ENCODE results near the gene SLC12A4. TPM values are rescaled to one million over a fixed set of nuclear protein-coding genes. Genes with fewer than 3 reads are reported as not detected.

SLC12A4 gene
- total and polyA plus RNA-seq, 8 donors = 5.7 to 136 (median 20.1) TPM

DNA sequence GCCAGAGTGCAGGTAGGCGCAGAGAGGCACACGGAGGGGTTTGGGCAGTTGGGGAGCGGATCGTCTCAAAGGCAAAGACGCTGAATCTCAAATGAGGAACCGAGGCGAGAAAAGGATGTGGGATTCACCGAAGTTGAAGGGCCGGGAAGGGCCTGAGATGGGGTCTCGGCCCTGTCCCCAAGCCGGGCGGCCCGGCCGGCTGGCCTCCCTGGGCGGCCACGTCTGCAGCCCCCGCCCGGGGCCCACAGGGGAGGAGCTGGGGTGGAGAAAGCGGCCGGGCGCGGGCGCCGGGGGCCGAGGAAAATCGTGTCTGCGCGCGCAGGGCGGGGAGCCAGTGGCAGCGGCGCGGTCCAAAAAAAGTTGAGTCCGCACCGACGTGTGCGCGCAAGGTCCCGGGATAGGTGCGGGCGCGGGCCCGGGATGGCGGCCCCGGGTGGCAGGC is 458 bp downstream of the SLC12A4 start:
- intact Hi-C loops (cut with DNase I; ENCODE audit: low total_unique reads) = no loop called here
- H3K36me3 ChIP-seq = peaks cover 2 to 6% (median 4%) of the 10 kb centered on the region in 4 donors
- WGBS, 5 donors = 0 to 3% (median 1%) methylated on average over 22 to 45 of the region's 45 CpGs
- H3K27ac ChIP-seq = peak overlapping the region; percentile 90 to 98 (median 95)
- H3K4me3 ChIP-seq = peak overlapping the region; percentile 74 to 98 (median 86)
- DNase-seq = peak; percentile 43 to 83
- H3K4me1 ChIP-seq = peaks cover 42 to 58% (median 51%) of the 10 kb centered on the region in 4 donors
- no peak for TF ChIP-seq EP300 (IDR thresholded peaks at IDR 0.05)
- no peak for TF ChIP-seq POLR2A (IDR thresholded peaks at IDR 0.05)
- TF ChIP-seq, protein P1, sequence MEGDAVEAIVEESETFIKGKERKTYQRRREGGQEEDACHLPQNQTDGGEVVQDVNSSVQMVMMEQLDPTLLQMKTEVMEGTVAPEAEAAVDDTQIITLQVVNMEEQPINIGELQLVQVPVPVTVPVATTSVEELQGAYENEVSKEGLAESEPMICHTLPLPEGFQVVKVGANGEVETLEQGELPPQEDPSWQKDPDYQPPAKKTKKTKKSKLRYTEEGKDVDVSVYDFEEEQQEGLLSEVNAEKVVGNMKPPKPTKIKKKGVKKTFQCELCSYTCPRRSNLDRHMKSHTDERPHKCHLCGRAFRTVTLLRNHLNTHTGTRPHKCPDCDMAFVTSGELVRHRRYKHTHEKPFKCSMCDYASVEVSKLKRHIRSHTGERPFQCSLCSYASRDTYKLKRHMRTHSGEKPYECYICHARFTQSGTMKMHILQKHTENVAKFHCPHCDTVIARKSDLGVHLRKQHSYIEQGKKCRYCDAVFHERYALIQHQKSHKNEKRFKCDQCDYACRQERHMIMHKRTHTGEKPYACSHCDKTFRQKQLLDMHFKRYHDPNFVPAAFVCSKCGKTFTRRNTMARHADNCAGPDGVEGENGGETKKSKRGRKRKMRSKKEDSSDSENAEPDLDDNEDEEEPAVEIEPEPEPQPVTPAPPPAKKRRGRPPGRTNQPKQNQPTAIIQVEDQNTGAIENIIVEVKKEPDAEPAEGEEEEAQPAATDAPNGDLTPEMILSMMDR (IDR thresholded peaks at IDR 0.05) = no peak
- TF ChIP-seq POLR2AphosphoS5 (IDR thresholded peaks at IDR 0.05) = no peak
- H3K27me3 ChIP-seq = no peaks in the 10 kb centered on the region
- H3K9me3 ChIP-seq = no peaks in the 10 kb centered on the region

DNA sequence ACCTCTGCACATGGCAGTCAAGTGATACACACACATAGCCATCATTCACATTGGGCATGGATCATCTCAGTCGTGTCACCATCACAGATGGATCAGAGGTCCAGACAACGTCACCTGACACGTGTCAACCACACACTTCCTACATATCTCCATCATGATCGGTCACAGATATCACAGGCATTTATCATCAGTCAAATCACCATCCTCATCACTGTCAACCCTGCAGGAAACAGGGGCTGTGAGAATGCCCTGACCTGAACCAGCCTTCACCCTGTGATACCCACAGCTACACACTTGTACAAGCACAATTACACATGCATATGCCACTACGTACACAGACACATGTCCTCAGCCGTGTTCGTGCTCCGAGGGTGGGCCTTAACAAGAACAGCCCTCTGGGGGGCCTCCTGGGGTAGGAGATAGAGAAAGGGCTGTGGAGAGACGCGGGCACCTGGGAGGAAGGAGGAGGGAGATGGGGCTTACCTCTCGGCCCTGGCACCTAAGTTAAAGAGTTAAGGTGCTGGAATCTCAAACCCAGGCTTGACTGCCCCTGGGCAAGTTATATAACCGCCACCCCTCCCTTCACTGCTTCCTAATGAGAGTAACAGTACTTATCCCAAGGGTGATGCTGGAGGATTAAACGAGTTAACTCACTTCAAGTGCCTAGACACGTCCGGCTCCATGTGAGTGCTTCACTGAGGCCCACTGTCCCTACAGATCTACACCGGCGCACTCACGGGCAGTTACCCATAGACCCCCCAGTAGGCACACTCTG is 1.1 kb downstream of the SLC12A4 start:
- TF ChIP-seq, protein P1 (IDR thresholded peaks at IDR 0.05) = no peak
- TF ChIP-seq EP300 (IDR thresholded peaks at IDR 0.05) (no peak), POLR2AphosphoS5 (IDR thresholded peaks at IDR 0.05) (no peak), POLR2A (IDR thresholded peaks at IDR 0.05) (no peak)
- Histone ChIP-seq H3K36me3 (peaks cover 8 to 12% (median 10%) of the 10 kb centered on the region in 4 donors), H3K4me1 (peaks cover 47 to 64% (median 55%) of the 10 kb centered on the region in 4 donors), H3K4me3 (peak overlapping the region; percentile 74 to 98 (median 86)), H3K9me3 (no peaks in the 10 kb centered on the region), H3K27ac (peak overlapping the region; percentile 90 to 98 (median 95)), H3K27me3 (no peaks in the 10 kb centered on the region)
- intact Hi-C loops (cut with DNase I; ENCODE audit: low total_unique reads) = no loop called here
- 13 to 27% (median 18%) methylated on average over 18 of the region's 18 CpGs for whole genome bisulfite sequencing, 5 donors
- no peak for DNase-seq

DNA sequence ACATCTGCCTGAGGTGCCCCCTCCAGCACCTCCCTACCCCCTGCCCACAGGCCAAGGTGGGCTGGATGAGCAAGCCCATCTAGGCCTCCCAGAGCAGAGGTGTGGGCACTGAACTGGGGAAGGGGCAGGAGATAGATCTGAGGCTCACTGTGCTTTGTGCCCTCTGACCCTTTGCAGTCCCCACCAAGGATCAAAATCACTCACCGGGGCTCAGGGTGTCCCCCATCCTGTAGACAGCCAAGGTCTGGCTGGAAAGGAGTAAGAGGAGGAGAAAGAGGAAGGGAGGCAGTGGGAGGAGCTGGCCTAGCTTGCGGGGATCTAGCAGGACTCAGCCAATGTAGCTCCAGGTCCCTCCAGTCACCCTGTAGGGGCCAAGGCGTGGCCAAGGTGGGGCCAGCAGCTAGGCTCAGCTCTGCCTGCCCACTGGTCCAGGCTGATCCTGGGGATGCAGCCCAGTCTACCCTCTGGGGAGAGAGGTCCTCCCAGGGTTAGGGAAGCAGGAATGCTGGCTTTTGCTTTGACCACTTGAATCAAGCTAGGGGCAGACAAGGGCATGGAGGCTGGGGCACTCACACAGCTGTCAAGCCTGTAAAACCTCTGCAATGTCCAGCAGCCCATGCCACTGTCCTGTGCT is 1.8 kb downstream of the SLC12A4 start:
- peak overlapping the region in 4 of 5 donors; percentile 93 to 98 (median 96) for H3K27ac ChIP-seq
- H3K36me3 ChIP-seq = peaks cover 15 to 19% (median 17%) of the 10 kb centered on the region in 4 donors
- intact Hi-C loops (cut with DNase I; ENCODE audit: low total_unique reads) = no loop called here
- DNase-seq = no peak
- peaks cover 54 to 71% (median 63%) of the 10 kb centered on the region in 4 donors for H3K4me1 ChIP-seq
- no peak for TF ChIP-seq POLR2AphosphoS5 (IDR thresholded peaks at IDR 0.05)
- TF ChIP-seq EP300 (IDR thresholded peaks at IDR 0.05) = no peak
- no peak for TF ChIP-seq POLR2A (IDR thresholded peaks at IDR 0.05)
- TF ChIP-seq, protein P1 (IDR thresholded peaks at IDR 0.05) = no peak
- 56 to 76% (median 62%) methylated on average over 3 of the region's 3 CpGs for WGBS, 5 donors
- H3K9me3 ChIP-seq = no peaks in the 10 kb centered on the region
- peak overlapping the region; percentile 74 to 98 (median 86) for H3K4me3 ChIP-seq
- H3K27me3 ChIP-seq = no peaks in the 10 kb centered on the region

DNA sequence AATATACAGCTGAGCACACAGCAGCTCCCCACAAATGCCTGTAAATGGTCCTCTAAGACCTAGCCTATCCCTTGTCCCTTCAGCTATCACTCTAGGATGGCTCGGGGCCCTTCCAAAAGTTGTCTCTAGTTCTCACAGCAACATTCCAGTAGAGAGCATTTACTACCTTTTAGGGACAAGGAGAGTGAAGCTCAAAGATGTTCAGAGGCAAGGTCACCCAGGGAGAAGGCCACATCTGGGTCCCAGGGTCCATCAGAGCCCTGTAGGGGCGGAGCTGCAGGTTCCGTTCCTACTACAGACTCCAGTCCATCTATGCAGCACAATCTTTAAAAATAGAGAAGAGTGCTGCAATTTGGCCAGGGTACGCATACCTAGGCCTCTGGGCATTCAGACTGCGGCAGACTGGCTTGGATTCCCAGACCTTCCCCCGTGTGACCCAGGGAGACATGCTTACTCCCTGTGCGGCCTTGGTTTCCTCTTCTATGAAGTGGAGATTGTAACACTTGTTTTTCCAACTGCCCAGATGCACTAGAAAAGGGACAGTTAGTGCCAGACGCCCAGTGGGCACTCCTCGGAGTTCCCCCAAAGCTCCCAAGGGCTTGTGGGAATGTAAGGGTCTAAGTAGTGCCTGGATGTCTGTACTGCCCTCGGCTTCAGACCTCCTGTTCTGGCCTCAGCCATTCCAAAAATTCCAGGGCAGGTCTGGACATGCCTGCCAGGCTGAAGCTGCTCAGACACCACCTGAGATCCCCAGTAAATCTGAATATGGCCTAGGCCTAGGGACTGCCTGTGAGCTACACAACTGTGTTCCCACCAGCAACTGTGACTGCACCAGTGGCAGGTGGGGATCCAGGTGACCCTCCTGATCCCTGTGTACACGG is 2.5 kb downstream of the SLC12A4 start:
- WGBS, 5 donors = 59 to 90% (median 74%) methylated on average over 10 to 11 of the region's 11 CpGs
- no peak for TF ChIP-seq POLR2AphosphoS5 (IDR thresholded peaks at IDR 0.05)
- peak overlapping the region in 4 of 5 donors; percentile 93 to 98 (median 96) for H3K27ac ChIP-seq
- peaks cover 20 to 26% (median 25%) of the 10 kb centered on the region in 4 donors for H3K36me3 ChIP-seq
- no peaks in the 10 kb centered on the region for H3K27me3 ChIP-seq
- intact Hi-C loops (cut with DNase I; ENCODE audit: low total_unique reads) = no loop called here
- no peak for DNase-seq
- peaks cover 57 to 77% (median 70%) of the 10 kb centered on the region in 4 donors for H3K4me1 ChIP-seq
- H3K9me3 ChIP-seq = no peaks in the 10 kb centered on the region
- H3K4me3 ChIP-seq = peak overlapping the region; percentile 74 to 98 (median 86)

Measured in stomach (tissue), 9 donors.